Activated T-cell treated with anti-CD3 and anti-CD28 coated beads, Interleukin-2, amount 50 U/mL, for 72 hours (primary cell): ENCODE measurements around the gene B4GALT2. TPM values are rescaled to one million over a fixed set of nuclear protein-coding genes. Genes with fewer than 3 reads are reported as not detected.

Source experiments
- ATAC-seq, 2 donors: fragments of 150-1000 bp; cut with Tn5 transposase; replicated peaks in 1 of 2; 2 replicates each; pipeline ENCODE4 v1.10.0; 2021; ENCODE audit warnings: moderate library complexity in 2 of 2, mild to moderate bottlenecking in 1 of 2
- DNase-seq, 2 donors: peaks; one replicate each; pipeline ENCODE4 v3.0.0; 2021 to 2022; ENCODE audit warnings: mixed read lengths in 1 of 2
- H3K27ac Mint-ChIP-seq: one replicate; pipeline ENCODE4 v1.8.0; 2022; ENCODE audit warnings: mild to moderate bottlenecking, moderate library complexity, mixed read lengths
- H3K27me3 Mint-ChIP-seq: one replicate; pipeline ENCODE4 v1.8.0; 2022; ENCODE audit warnings: low read depth, mixed read lengths
- H3K36me3 Mint-ChIP-seq, 2 donors: one replicate each; pipeline ENCODE4 v1.8.0; 2022; ENCODE audit warnings: mixed read lengths in 2 of 2, mild to moderate bottlenecking in 1 of 2; ENCODE audit not compliant: insufficient read depth in 2 of 2
- H3K4me1 Mint-ChIP-seq: one replicate; pipeline ENCODE4 v1.8.0; 2022; ENCODE audit warnings: low read depth, mixed read lengths
- H3K4me3 Mint-ChIP-seq, 2 donors: one replicate each; pipeline ENCODE4 v1.8.0; 2022; ENCODE audit warnings: mild to moderate bottlenecking in 2 of 2, mixed read lengths in 2 of 2, moderate library complexity in 2 of 2
- H3K9me3 Mint-ChIP-seq, 2 donors: one replicate each; pipeline ENCODE4 v1.8.0; 2022; ENCODE audit warnings: mixed read lengths in 2 of 2
- total RNA-seq, 2 donors: library from RNA; stranded (reverse); gene quantifications; one replicate each; pipeline ENCODE4 v1.2.3, GENCODE V29; 2022

Gene B4GALT2
- total RNA-seq, 2 donors from 2014 or later: 19.5 to 20.4 TPM

GRCh38 chr1:43990271-43991199, 11.5 kb downstream of the B4GALT2 start:
- H3K9me3 Mint-ChIP-seq: no peaks in the 10 kb centered on the region
- no peak overlapping the region for H3K27ac Mint-ChIP-seq
- ATAC-seq (no peak), DNase-seq (no peak)
- H3K4me1 Mint-ChIP-seq: peaks cover 14% of the 10 kb centered on the region
- H3K36me3 Mint-ChIP-seq: no peaks in the 10 kb centered on the region
- peak overlapping the region; percentile 91 to 96 for H3K4me3 Mint-ChIP-seq
- H3K27me3 Mint-ChIP-seq: no peaks in the 10 kb centered on the region

- Mint-ChIP-seq H3K36me3 (no peaks in the 10 kb centered on the region), H3K4me3 (peak overlapping the region; percentile 91 to 96), H3K27ac (no peak overlapping the region), H3K27me3 (no peaks in the 10 kb centered on the region), H3K9me3 (no peaks in the 10 kb centered on the region), H3K4me1 (peaks cover 14% of the 10 kb centered on the region)
- no peak for DNase-seq
- no peak for ATAC-seq
These were observed 12.1 kb downstream of the B4GALT2 start for GRCh38 chr1:43991200-43991475.

- no peaks in the 10 kb centered on the region for H3K36me3 Mint-ChIP-seq
These were observed 12.6 kb downstream of the B4GALT2 start, which contains the start of gene CCDC24 for GRCh38 chr1:43991476-43992231. TSS of gene CCDC24 (plus strand) at chr1:43991599. CDS start at chr1:43991879, 280 bp downstream.

GRCh38 chr1:43992232-43992995, 13.4 kb downstream of the B4GALT2 start:
- Mint-ChIP-seq H3K4me3 (peak overlapping the region; percentile 91 to 96), H3K4me1 (peaks cover 14% of the 10 kb centered on the region), H3K9me3 (no peaks in the 10 kb centered on the region), H3K27ac (no peak overlapping the region), H3K36me3 (no peaks in the 10 kb centered on the region), H3K27me3 (no peaks in the 10 kb centered on the region)
- ATAC-seq: no peak
- DNase-seq: no peak

More at GRCh38 chr1:43991476-43992231, 12.6 kb downstream of the B4GALT2 start, which contains the start of gene CCDC24:
- ATAC-seq (peak; percentile 86 to 89), DNase-seq (peak; percentile 82 to 84)
- H3K27ac Mint-ChIP-seq: no peak within 1 kb of the TSS
- no peaks in the 10 kb centered on the region for H3K27me3 Mint-ChIP-seq
- H3K4me3 Mint-ChIP-seq: peak within 1 kb of the TSS; percentile 91 to 96
- no peaks in the 10 kb centered on the region for H3K9me3 Mint-ChIP-seq
- H3K4me1 Mint-ChIP-seq: peaks cover 14% of the 10 kb centered on the region

- DNase-seq (no peak), ATAC-seq (no peak)
- H3K4me3 Mint-ChIP-seq: no peak overlapping the region
- H3K27me3 Mint-ChIP-seq: no peaks in the 10 kb centered on the region
- no peaks in the 10 kb centered on the region for H3K36me3 Mint-ChIP-seq
- H3K27ac Mint-ChIP-seq: no peak overlapping the region
- no peaks in the 10 kb centered on the region for H3K9me3 Mint-ChIP-seq
- H3K4me1 Mint-ChIP-seq: peaks cover 14% of the 10 kb centered on the region
These were observed 14.3 kb downstream of the B4GALT2 start for GRCh38 chr1:43993206-43993914.

GRCh38 chr1:43994071-43994470, 15.1 kb downstream of the B4GALT2 start:
- DNase-seq (no peak), ATAC-seq (no peak)
- no peak overlapping the region for H3K4me3 Mint-ChIP-seq
- peaks cover 14% of the 10 kb centered on the region for H3K4me1 Mint-ChIP-seq
- H3K36me3 Mint-ChIP-seq: no peaks in the 10 kb centered on the region
- H3K27ac Mint-ChIP-seq: no peak overlapping the region
- no peaks in the 10 kb centered on the region for H3K27me3 Mint-ChIP-seq
- no peaks in the 10 kb centered on the region for H3K9me3 Mint-ChIP-seq

GRCh38 chr1:43994794-43995790, 16.1 kb downstream of the B4GALT2 start:
- ATAC-seq: peak; percentile 21 to 25
- H3K4me1 Mint-ChIP-seq: peaks cover 14% of the 10 kb centered on the region
- H3K4me3 Mint-ChIP-seq: no peak overlapping the region
- H3K27ac Mint-ChIP-seq: no peak overlapping the region
- no peaks in the 10 kb centered on the region for H3K9me3 Mint-ChIP-seq
- H3K36me3 Mint-ChIP-seq: no peaks in the 10 kb centered on the region
- peak in 1 of 2 donors; percentile 30 for DNase-seq
- H3K27me3 Mint-ChIP-seq: no peaks in the 10 kb centered on the region

GRCh38 chr1:43995984-43996732, 17.1 kb downstream of the B4GALT2 start:
- no peak for ATAC-seq
- Mint-ChIP-seq H3K27me3 (no peaks in the 10 kb centered on the region), H3K36me3 (peaks cover under 1 to 2% of the 10 kb centered on the region in 2 donors), H3K4me3 (no peak overlapping the region), H3K27ac (no peak overlapping the region), H3K4me1 (peaks cover 14% of the 10 kb centered on the region), H3K9me3 (no peaks in the 10 kb centered on the region)
- no peak for DNase-seq

- DNase-seq: no peak
- Mint-ChIP-seq H3K9me3 (no peaks in the 10 kb centered on the region), H3K36me3 (peaks cover 4 to 5% of the 10 kb centered on the region in 2 donors), H3K4me1 (peaks cover 14% of the 10 kb centered on the region), H3K4me3 (no peak overlapping the region), H3K27ac (no peak overlapping the region), H3K27me3 (no peaks in the 10 kb centered on the region)
- ATAC-seq: no peak
These were observed 17.7 kb downstream of the B4GALT2 start for GRCh38 chr1:43996733-43997115.

- ATAC-seq (no peak), DNase-seq (no peak)
- peaks cover 4 to 5% of the 10 kb centered on the region in 2 donors for H3K36me3 Mint-ChIP-seq
- H3K27me3 Mint-ChIP-seq: no peaks in the 10 kb centered on the region
- no peak overlapping the region for H3K4me3 Mint-ChIP-seq
- H3K27ac Mint-ChIP-seq: no peak overlapping the region
- H3K4me1 Mint-ChIP-seq: peaks cover 7% of the 10 kb centered on the region
- no peaks in the 10 kb centered on the region for H3K9me3 Mint-ChIP-seq
These were observed 18.4 kb downstream of the B4GALT2 start for GRCh38 chr1:43997295-43997999.

- no peaks in the 10 kb centered on the region for H3K9me3 Mint-ChIP-seq
- no peak for ATAC-seq
These were observed 19.0 kb downstream of the B4GALT2 start for GRCh38 chr1:43998000-43998378.

More at GRCh38 chr1:43998000-43998378, 19.0 kb downstream of the B4GALT2 start:
- Mint-ChIP-seq H3K27me3 (no peaks in the 10 kb centered on the region), H3K4me3 (no peak overlapping the region), H3K36me3 (peaks cover 4 to 5% of the 10 kb centered on the region in 2 donors), H3K27ac (no peak overlapping the region), H3K4me1 (peaks cover 5% of the 10 kb centered on the region)
- no peak for DNase-seq
